C4-2B (cell line): ENCODE results near the gene AGTRAP.

Source experiments
- CTCF ChIP-seq: fragments of 450-650 bp; conservative IDR thresholded peaks from 2 replicates; pipeline ENCODE4 v1.5.1; 2017; ENCODE audit warnings: mild to moderate bottlenecking
- ZFX ChIP-seq: fragments of 450-650 bp; IDR thresholded peaks from 2 replicates; pipeline ENCODE4 v1.6.1; 2017

GRCh38 chr1:11738783-11739182 is 2.8 kb downstream of the AGTRAP start:
- TF ChIP-seq CTCF (no peak), ZFX (no peak)
